HCT116 (cell line): ENCODE results near the gene CLEC16A. TPM values are rescaled to one million over a fixed set of nuclear protein-coding genes. Genes with fewer than 3 reads are reported as not detected.

Experiments
- ATAC-seq: fragments of 200-7000 bp; cut with Tn5 transposase; 2 replicates; pipeline ENCODE4 v1.9.1; 2020; ENCODE audit warnings: mild to moderate bottlenecking, moderate library complexity
- BruUV-seq: library from RNA; stranded (reverse); fragments of 400-500 nt; replicated peaks from 2 replicates; lab custom pipeline; 2021; lab: Mats Ljungman, UMichigan
- CTCF ChIA-PET: fragments of 300-600 bp; sonication (Branson Sonifier 250); formaldehyde crosslinking; loops from one replicate; lab custom pipeline; 2021; ENCODE audit warnings: antibody characterized with exemption; lab: Charles Lee
- POLR2A ChIA-PET: fragments of 300-600, 350-600 bp; sonication (Branson Sonifier 250); formaldehyde crosslinking; loops from one replicate; lab custom pipeline; 2021; ENCODE audit warnings: antibody characterized with exemption; lab: Charles Lee
- RAD21 ChIA-PET, 2 experiments: fragments of 300-600 bp; sonication (Branson Sonifier 250); formaldehyde crosslinking; loops; one replicate each; lab custom pipeline; 2023; ENCODE audit warnings: low total read pairs in 2 of 2; ENCODE audit not compliant: uncharacterized antibody in 2 of 2, unreplicated experiment in 2 of 2, low non-redundant PET in 1 of 2; lab: Charles Lee
- DNase-seq: peaks from one replicate; pipeline ENCODE4 v3.0.0-alpha.2; 2010; ENCODE audit warnings: low read depth, low spot score
- H2AFZ ChIP-seq: fragments of 200-600 bp; shearing (Covaris generic), sonication (generic); 2 replicates; pipeline ENCODE4 v1.6.1; 2017; ENCODE audit warnings: low read depth, mixed run types, mixed read lengths, antibody characterized with exemption, low read length; ENCODE audit not compliant: poor library complexity, severe bottlenecking
- H3K27ac ChIP-seq: 2 replicates; pipeline ENCODE4 v1.5.1; 2012; ENCODE audit warnings: low read depth, low read length
- H3K27me3 ChIP-seq: fragments of 200-600 bp; sonication (generic); 2 replicates; pipeline ENCODE4 v1.6.1; 2016; ENCODE audit warnings: mixed run types, low read length, mixed read lengths; ENCODE audit not compliant: insufficient read depth
- H3K36me3 ChIP-seq, 2 experiments: fragments of 200-500 bp in 1 of 2; fragments of 200-600 bp in 1 of 2; sonication (Bioruptor generic) in 1 of 2; sonication (generic) in 1 of 2; 2 replicates each; pipeline versions ENCODE4 v1.5.1 to v1.6.1; 2014 to 2016; ENCODE audit warnings: low read length in 2 of 2, inconsistent platforms in 1 of 2, mixed read lengths in 1 of 2, mixed run types in 1 of 2; ENCODE audit not compliant: insufficient read depth in 2 of 2, control insufficient read depth in 1 of 2
- H3K4me1 ChIP-seq, 2 experiments: fragments of 200-600 bp in 1 of 2; sonication (generic) in 1 of 2; 2 replicates each; pipeline versions ENCODE4 v1.5.1 to v1.6.1; 2012 to 2017; ENCODE audit warnings: low read length in 2 of 2, inconsistent platforms in 1 of 2, mild to moderate bottlenecking in 1 of 2, mixed read lengths in 1 of 2, mixed run types in 1 of 2, moderate library complexity in 1 of 2; ENCODE audit not compliant: insufficient read depth in 2 of 2, control insufficient read depth in 1 of 2
- H3K4me2 ChIP-seq: fragments of 200-600 bp; sonication (generic); 2 replicates; pipeline ENCODE4 v1.6.1; 2017; ENCODE audit warnings: mixed run types, low read length, mixed read lengths
- H3K4me3 ChIP-seq, 2 experiments: fragments of 200-600 bp in 1 of 2; sonication (generic) in 1 of 2; replicated peaks in 1 of 2; 2 replicates each; pipeline ENCODE4 v1.5.1; 2011 to 2016; ENCODE audit warnings: low read length in 2 of 2, control low read depth in 1 of 2, low read depth in 1 of 2, mild to moderate bottlenecking in 1 of 2, mixed read lengths in 1 of 2, mixed run types in 1 of 2
- H3K79me2 ChIP-seq: fragments of 200-600 bp; sonication (generic); 2 replicates; pipeline ENCODE4 v1.6.1; 2017; ENCODE audit warnings: mild to moderate bottlenecking, mixed run types, low read length, moderate library complexity, mixed read lengths; ENCODE audit not compliant: insufficient read depth
- H3K9ac ChIP-seq: fragments of 200-600 bp; sonication (generic); 2 replicates; pipeline ENCODE4 v1.6.1; 2016; ENCODE audit warnings: low read length, mixed read lengths
- H3K9me2 ChIP-seq: fragments of 200-600 bp; sonication (generic), shearing (Covaris generic); 2 replicates; pipeline ENCODE4 v1.6.1; 2017; ENCODE audit warnings: mixed run types, mild to moderate bottlenecking, moderate library complexity; ENCODE audit not compliant: insufficient read depth
- H3K9me3 ChIP-seq, 2 experiments: fragments of 200-500 bp in 1 of 2; fragments of 200-600 bp in 1 of 2; sonication (Bioruptor generic) in 1 of 2; sonication (generic) in 1 of 2; 2 replicates each; pipeline ENCODE4 v1.6.1; 2014 to 2017; ENCODE audit warnings: low read length in 2 of 2, mixed read lengths in 2 of 2, inconsistent platforms in 1 of 2, low read depth in 1 of 2, mild to moderate bottlenecking in 1 of 2, mixed run types in 1 of 2, moderate library complexity in 1 of 2; ENCODE audit not compliant: control insufficient read depth in 1 of 2, insufficient read depth in 1 of 2
- H4K20me1 ChIP-seq: fragments of 200-600 bp; sonication (generic), shearing (Covaris generic); 2 replicates; pipeline ENCODE4 v1.6.1; 2017; ENCODE audit warnings: mixed run types, mild to moderate bottlenecking, moderate library complexity; ENCODE audit not compliant: insufficient read depth
- EGR1 ChIP-seq: IDR thresholded peaks from 2 replicates; pipeline ENCODE4 v1.6.1; 2012; ENCODE audit warnings: low read depth
- ELF1 ChIP-seq: IDR thresholded peaks from 2 replicates; pipeline ENCODE4 v1.6.1; 2012; ENCODE audit warnings: low read depth, borderline replicate concordance
- EZH2 ChIP-seq: fragments of 200-600 bp; sonication (generic); IDR thresholded peaks from 2 replicates; pipeline ENCODE4 v1.6.1; 2017; ENCODE audit warnings: antibody characterized with exemption, mixed run types
- EZH2phosphoT487 ChIP-seq: fragments of 200-600 bp; IDR thresholded peaks from 2 replicates; pipeline ENCODE4 v1.6.1; 2018; ENCODE audit warnings: antibody characterized with exemption, borderline replicate concordance
- FOSL1 ChIP-seq: IDR thresholded peaks from 2 replicates; pipeline ENCODE4 v1.6.1; 2012; ENCODE audit warnings: low read depth
- SRF ChIP-seq: IDR thresholded peaks from 2 replicates; pipeline ENCODE4 v1.6.1; 2012; ENCODE audit warnings: low read depth
- YY1 ChIP-seq: IDR thresholded peaks from 2 replicates; pipeline ENCODE4 v1.6.1; 2011; ENCODE audit warnings: low read length, low read depth, moderate library complexity, mild to moderate bottlenecking; ENCODE audit not compliant: insufficient replicate concordance; ENCODE audit errors: extremely low read depth
- intact Hi-C: fragments of 100-400 bp; cut with micrococcal nuclease; formaldehyde crosslinking; loops from 2 replicates; pipeline ENCODE4 v1.10.0; 2022
- total RNA-seq: library from RNA; stranded (reverse); gene quantifications from one replicate; pipeline ENCODE4 v1.2.1, GENCODE V29; 2021; ENCODE audit not compliant: unreplicated experiment
- TF ChIP-seq, protein P1 (sequence below): IDR thresholded peaks from 2 replicates; pipeline ENCODE4 v1.6.1; 2011; ENCODE audit warnings: mild to moderate bottlenecking, low read length, moderate library complexity; ENCODE audit not compliant: insufficient replicate concordance; ENCODE audit errors: extremely low read depth

CLEC16A gene
- total RNA-seq, 1 experiment from 2014 or later, result 18.0 TPM

GRCh38 chr16:11181242-11181898 lies 237.0 kb downstream of the CLEC16A start:
- no peak overlapping the region for H2AFZ ChIP-seq
- no peak overlapping the region for H3K4me3 ChIP-seq
- peaks cover 0 to 14% of the 10 kb centered on the region in 2 experiments; a peak in 3 of 4 replicates for H3K4me1 ChIP-seq
- BruUV-seq, result no TSS peak
- no peaks in the 10 kb centered on the region for H3K27me3 ChIP-seq
- DNase-seq, result no peak
- CTCF ChIA-PET, result no interaction called here
- no peaks in the 10 kb centered on the region for H3K79me2 ChIP-seq
- no peak for TF ChIP-seq SRF
- TF ChIP-seq ELF1, result no peak
- no peak for TF ChIP-seq YY1
- no peak for TF ChIP-seq EZH2
- TF ChIP-seq FOSL1, result no peak
- TF ChIP-seq EZH2phosphoT487, result no peak
- TF ChIP-seq EGR1, result no peak
- TF ChIP-seq, protein P1, sequence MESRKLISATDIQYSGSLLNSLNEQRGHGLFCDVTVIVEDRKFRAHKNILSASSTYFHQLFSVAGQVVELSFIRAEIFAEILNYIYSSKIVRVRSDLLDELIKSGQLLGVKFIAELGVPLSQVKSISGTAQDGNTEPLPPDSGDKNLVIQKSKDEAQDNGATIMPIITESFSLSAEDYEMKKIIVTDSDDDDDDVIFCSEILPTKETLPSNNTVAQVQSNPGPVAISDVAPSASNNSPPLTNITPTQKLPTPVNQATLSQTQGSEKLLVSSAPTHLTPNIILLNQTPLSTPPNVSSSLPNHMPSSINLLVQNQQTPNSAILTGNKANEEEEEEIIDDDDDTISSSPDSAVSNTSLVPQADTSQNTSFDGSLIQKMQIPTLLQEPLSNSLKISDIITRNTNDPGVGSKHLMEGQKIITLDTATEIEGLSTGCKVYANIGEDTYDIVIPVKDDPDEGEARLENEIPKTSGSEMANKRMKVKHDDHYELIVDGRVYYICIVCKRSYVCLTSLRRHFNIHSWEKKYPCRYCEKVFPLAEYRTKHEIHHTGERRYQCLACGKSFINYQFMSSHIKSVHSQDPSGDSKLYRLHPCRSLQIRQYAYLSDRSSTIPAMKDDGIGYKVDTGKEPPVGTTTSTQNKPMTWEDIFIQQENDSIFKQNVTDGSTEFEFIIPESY, result no peak
- H3K36me3 ChIP-seq, result no peaks in the 10 kb centered on the region; a peak in 1 of 4 replicates
- ATAC-seq, result no peak
- H3K27ac ChIP-seq, result no peak overlapping the region
- H3K4me2 ChIP-seq, result no peak overlapping the region
- H3K9me2 ChIP-seq, result no peaks in the 10 kb centered on the region
- RAD21 ChIA-PET, result no interaction called here
- intact Hi-C loops, result no loop called here
- H3K9ac ChIP-seq, result no peak overlapping the region
- H3K9me3 ChIP-seq, result no peaks in the 10 kb centered on the region
- POLR2A ChIA-PET, result no interaction called here
- H4K20me1 ChIP-seq, result no peaks in the 10 kb centered on the region
